Liver (tissue), 9 donors: ENCODE results near the gene TRPC4AP. TPM values are rescaled to one million over a fixed set of nuclear protein-coding genes. Genes with fewer than 3 reads are reported as not detected.

Experiments used
- DNase-seq: peaks from one replicate; pipeline ENCODE4 v3.0.0-alpha.2; 2017; ENCODE audit warnings: low spot score
- H3K27ac ChIP-seq, 2 donors: one replicate each; pipeline ENCODE4 v1.7.0; 2013; ENCODE audit warnings: inconsistent platforms in 2 of 2, low read length in 2 of 2, control low read depth in 1 of 2, low read depth in 1 of 2, mild to moderate bottlenecking in 1 of 2
- H3K27me3 ChIP-seq, 4 donors: one replicate each; pipeline versions ENCODE4 v1.6.1 to v1.7.0; 2013; ENCODE audit warnings: low read length in 3 of 4, inconsistent platforms in 1 of 4, mild to moderate bottlenecking in 1 of 4, moderate library complexity in 1 of 4; ENCODE audit not compliant: control insufficient read depth in 4 of 4, insufficient read depth in 4 of 4
- H3K36me3 ChIP-seq, 4 donors: one replicate each; pipeline versions ENCODE4 v1.6.1 to v1.7.0; 2013; ENCODE audit warnings: low read length in 3 of 4, mild to moderate bottlenecking in 3 of 4, low read depth in 1 of 4, moderate library complexity in 1 of 4; ENCODE audit not compliant: control insufficient read depth in 4 of 4, insufficient read depth in 3 of 4
- H3K4me1 ChIP-seq, 4 donors: one replicate each; pipeline versions ENCODE4 v1.6.1 to v1.7.0; 2013; ENCODE audit warnings: low read length in 3 of 4, mild to moderate bottlenecking in 3 of 4, moderate library complexity in 1 of 4; ENCODE audit not compliant: control insufficient read depth in 4 of 4, insufficient read depth in 4 of 4
- H3K4me3 ChIP-seq, 3 donors: one replicate each; pipeline versions ENCODE4 v1.6.1 to v1.7.0; 2013; ENCODE audit warnings: low read length in 3 of 3, control low read depth in 1 of 3, low read depth in 1 of 3, mild to moderate bottlenecking in 1 of 3
- H3K9ac ChIP-seq, 2 donors: one replicate each; pipeline ENCODE4 v1.7.0; 2013; ENCODE audit warnings: low read length in 2 of 2, mild to moderate bottlenecking in 2 of 2, moderate library complexity in 2 of 2, control low read depth in 1 of 2, low read depth in 1 of 2
- H3K9me3 ChIP-seq, 4 donors: one replicate each; pipeline versions ENCODE4 v1.6.1 to v1.7.0; 2013; ENCODE audit warnings: low read length in 3 of 4; ENCODE audit not compliant: control insufficient read depth in 4 of 4
- ATF3 ChIP-seq: IDR thresholded peaks from 2 replicates; pipeline ENCODE4 v1.6.1; 2016; ENCODE audit warnings: antibody characterized with exemption
- CTCF ChIP-seq: fragments of 150-350 bp; IDR thresholded peaks from 2 replicates; pipeline ENCODE4 v1.5.1; 2017; ENCODE audit warnings: improper control_type of control experiment, low read depth, low read length; ENCODE audit not compliant: missing input control
- EGR1 ChIP-seq, 2 donors: IDR thresholded peaks; 2 replicates each; pipeline ENCODE4 v1.6.1; 2016 to 2018; ENCODE audit warnings: antibody characterized with exemption in 2 of 2, low read depth in 2 of 2
- FOXA1 ChIP-seq: IDR thresholded peaks from 2 replicates; pipeline ENCODE4 v1.6.1; 2016; ENCODE audit warnings: antibody characterized with exemption
- FOXA2 ChIP-seq: IDR thresholded peaks from 2 replicates; pipeline ENCODE4 v1.6.1; 2016; ENCODE audit warnings: antibody characterized with exemption
- GABPA ChIP-seq, 2 donors: IDR thresholded peaks in 1 of 2; conservative IDR thresholded peaks in 1 of 2; 2 replicates each; pipeline ENCODE4 v1.6.1; 2016; ENCODE audit warnings: antibody characterized with exemption in 2 of 2, mild to moderate bottlenecking in 1 of 2, moderate library complexity in 1 of 2
- HNF4A ChIP-seq, 2 donors: conservative IDR thresholded peaks; 2 replicates each; pipeline ENCODE4 v1.6.1; 2016; ENCODE audit warnings: antibody characterized with exemption in 2 of 2, mild to moderate bottlenecking in 2 of 2
- HNF4G ChIP-seq: IDR thresholded peaks from 2 replicates; pipeline ENCODE4 v1.6.1; 2016; ENCODE audit warnings: antibody characterized with exemption
- JUND ChIP-seq, 2 donors: IDR thresholded peaks; 2 replicates each; pipeline ENCODE4 v1.6.1; 2016; ENCODE audit warnings: antibody characterized with exemption in 2 of 2
- MAX ChIP-seq: IDR thresholded peaks from 2 replicates; pipeline ENCODE4 v1.6.1; 2016; ENCODE audit warnings: antibody characterized with exemption
- NR2F2 ChIP-seq: IDR thresholded peaks from 2 replicates; pipeline ENCODE4 v1.6.1; 2016; ENCODE audit warnings: antibody characterized with exemption
- RAD21 ChIP-seq, 2 donors: IDR thresholded peaks; 2 replicates each; pipeline ENCODE4 v1.6.1; 2016; ENCODE audit warnings: antibody characterized with exemption in 2 of 2, mild to moderate bottlenecking in 2 of 2
- REST ChIP-seq: IDR thresholded peaks from 2 replicates; pipeline ENCODE4 v1.6.1; 2016; ENCODE audit warnings: antibody characterized with exemption, mild to moderate bottlenecking
- RXRA ChIP-seq, 2 donors: IDR thresholded peaks; 2 replicates each; pipeline ENCODE4 v1.6.1; 2017 to 2018; ENCODE audit warnings: antibody characterized with exemption in 2 of 2, mild to moderate bottlenecking in 1 of 2
- SP1 ChIP-seq: IDR thresholded peaks from 2 replicates; pipeline ENCODE4 v1.6.1; 2018; ENCODE audit warnings: antibody characterized with exemption, mild to moderate bottlenecking
- TAF1 ChIP-seq: conservative IDR thresholded peaks from 2 replicates; pipeline ENCODE4 v1.6.1; 2016; ENCODE audit warnings: antibody characterized with exemption, mild to moderate bottlenecking
- YY1 ChIP-seq: IDR thresholded peaks from 2 replicates; pipeline ENCODE4 v1.6.1; 2016; ENCODE audit warnings: antibody characterized with exemption, mild to moderate bottlenecking
- WGBS: extraction: QIAGEN DNeasy Blood & Tissue Kit; methylation state at CpG from one replicate; pipeline ENCODE4 v1.1.7; 2013; 5-methylcytosine and 5-hydroxymethylcytosine counted together
- polyA plus RNA-seq, 2 donors: library from polyadenylated mRNA; stranded (reverse) in 1 of 2; unstranded in 1 of 2; fragments of 200-250 nt in 1 of 2; fragments of >200 nt in 1 of 2; fragmentation: Nextera tagmentation in 1 of 2; extraction: Ambion mirVana in 1 of 2; gene quantifications; one replicate each; pipeline versions ENCODE4 v1.2.1 to v1.2.3, GENCODE V29; 2013 to 2015
- total RNA-seq, 2 donors: library from RNA; depleted of rRNA; stranded (reverse); fragments of >200 nt; gene quantifications; one replicate each; pipeline ENCODE4 v1.2.3, GENCODE V29; 2014
- TF ChIP-seq, protein P1 (sequence below): IDR thresholded peaks from 2 replicates; pipeline ENCODE4 v1.6.1; 2016; ENCODE audit warnings: antibody characterized with exemption
- donor health status: healthy.
- donor health status: healthy.
- donor health status: healthy.
- donor health status: healthy.
- donor health status: healthy.

Gene TRPC4AP
- total and polyA plus RNA-seq, 4 donors, result 26.3 to 57.2 (median 33.8) TPM

DNA sequence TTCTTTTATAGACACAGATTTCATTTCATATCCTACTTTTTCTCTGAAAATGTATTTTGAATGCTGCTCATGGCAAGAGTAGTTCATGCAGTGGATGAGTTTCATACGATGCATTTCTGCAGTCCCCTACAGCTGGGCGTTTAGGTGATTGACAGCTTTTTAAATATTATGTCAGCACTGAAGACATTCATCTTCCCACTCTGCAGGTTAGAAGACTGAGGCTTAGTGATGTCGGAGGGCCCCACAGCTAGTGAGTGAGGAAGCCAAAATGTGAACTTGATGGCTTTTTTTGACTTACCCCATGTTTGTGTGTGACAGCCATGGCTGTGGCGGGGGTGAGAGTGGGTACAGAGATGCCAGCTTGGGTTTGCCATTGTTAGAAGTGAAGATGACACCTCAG, 103.5 kb downstream of the TRPC4AP start:
- no peak overlapping the region for H3K9ac ChIP-seq
- H3K36me3 ChIP-seq, result peaks cover 0 to 4% (median 2%) of the 10 kb centered on the region in 4 donors
- H3K9me3 ChIP-seq, result no peaks in the 10 kb centered on the region
- no peak overlapping the region for H3K4me3 ChIP-seq
- H3K27ac ChIP-seq, result no peak overlapping the region
- 91% methylated on average over 4 of the region's 4 CpGs for WGBS
- H3K4me1 ChIP-seq, result peaks cover 0 to 7% (median 0%) of the 10 kb centered on the region in 4 donors
- DNase-seq, result no peak
- TF ChIP-seq TAF1, result no peak
- no peak for TF ChIP-seq HNF4G
- no peak for TF ChIP-seq FOXA1
- TF ChIP-seq REST, result no peak
- TF ChIP-seq HNF4A (conservative IDR thresholded peaks at IDR 0.05), result no peak
- no peak for TF ChIP-seq FOXA2
- TF ChIP-seq JUND (IDR thresholded peaks at IDR 0.05), result no peak
- no peak for TF ChIP-seq MAX
- TF ChIP-seq GABPA (IDR thresholded peaks at IDR 0.05 in 1 of 2, conservative IDR thresholded peaks at IDR 0.05 in 1 of 2), result no peak
- no peak for TF ChIP-seq SP1
- TF ChIP-seq, protein P1, sequence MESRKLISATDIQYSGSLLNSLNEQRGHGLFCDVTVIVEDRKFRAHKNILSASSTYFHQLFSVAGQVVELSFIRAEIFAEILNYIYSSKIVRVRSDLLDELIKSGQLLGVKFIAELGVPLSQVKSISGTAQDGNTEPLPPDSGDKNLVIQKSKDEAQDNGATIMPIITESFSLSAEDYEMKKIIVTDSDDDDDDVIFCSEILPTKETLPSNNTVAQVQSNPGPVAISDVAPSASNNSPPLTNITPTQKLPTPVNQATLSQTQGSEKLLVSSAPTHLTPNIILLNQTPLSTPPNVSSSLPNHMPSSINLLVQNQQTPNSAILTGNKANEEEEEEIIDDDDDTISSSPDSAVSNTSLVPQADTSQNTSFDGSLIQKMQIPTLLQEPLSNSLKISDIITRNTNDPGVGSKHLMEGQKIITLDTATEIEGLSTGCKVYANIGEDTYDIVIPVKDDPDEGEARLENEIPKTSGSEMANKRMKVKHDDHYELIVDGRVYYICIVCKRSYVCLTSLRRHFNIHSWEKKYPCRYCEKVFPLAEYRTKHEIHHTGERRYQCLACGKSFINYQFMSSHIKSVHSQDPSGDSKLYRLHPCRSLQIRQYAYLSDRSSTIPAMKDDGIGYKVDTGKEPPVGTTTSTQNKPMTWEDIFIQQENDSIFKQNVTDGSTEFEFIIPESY, result no peak
- TF ChIP-seq RAD21 (IDR thresholded peaks at IDR 0.05), result no peak
- TF ChIP-seq EGR1 (IDR thresholded peaks at IDR 0.05; ENCODE audit: low read depth in 2 of 2), result no peak
- TF ChIP-seq YY1, result no peak
- no peak for TF ChIP-seq RXRA (IDR thresholded peaks at IDR 0.05)
- no peak for TF ChIP-seq ATF3
- TF ChIP-seq NR2F2, result no peak
- H3K27me3 ChIP-seq, result no peaks in the 10 kb centered on the region

GRCh38 chr20:34988191-34988540, 104.4 kb downstream of the TRPC4AP start:
- Histone ChIP-seq H3K4me3 (no peak overlapping the region), H3K36me3 (no peaks in the 10 kb centered on the region), H3K4me1 (peaks cover 0 to 4% (median 0%) of the 10 kb centered on the region in 4 donors), H3K9ac (no peak overlapping the region), H3K27ac (no peak overlapping the region), H3K9me3 (no peaks in the 10 kb centered on the region), H3K27me3 (peaks cover 0 to 2% (median 0%) of the 10 kb centered on the region in 4 donors)
- DNase-seq, result no peak
- 74% methylated on average over 12 of the region's 12 CpGs for WGBS
- TF ChIP-seq HNF4G, result no peak
- TF ChIP-seq HNF4A (conservative IDR thresholded peaks at IDR 0.05), result no peak
- TF ChIP-seq FOXA2, result no peak
- no peak for TF ChIP-seq ATF3
- TF ChIP-seq YY1, result no peak
- no peak for TF ChIP-seq JUND (IDR thresholded peaks at IDR 0.05)
- TF ChIP-seq FOXA1, result no peak
- no peak for TF ChIP-seq GABPA (IDR thresholded peaks at IDR 0.05 in 1 of 2, conservative IDR thresholded peaks at IDR 0.05 in 1 of 2)
- TF ChIP-seq RAD21 (IDR thresholded peaks at IDR 0.05), result no peak
- no peak for TF ChIP-seq CTCF
- TF ChIP-seq, protein P1, result no peak
- no peak for TF ChIP-seq NR2F2
- TF ChIP-seq EGR1 (IDR thresholded peaks at IDR 0.05; ENCODE audit: low read depth in 2 of 2), result no peak
- TF ChIP-seq REST, result no peak
- no peak for TF ChIP-seq SP1
